SK-N-SH treated with all-trans-retinoic acid at 6 μM for 48 hours (cell line): ENCODE results near the gene ARMC7.

ENCODE experiments used
- TOX ChIP-seq: fragments of 250-450 bp; sonication (Bioruptor Pico); IDR thresholded peaks from 2 replicates; pipeline ENCODE4 v1.8.0; 2021; ENCODE audit warnings: mild to moderate bottlenecking, moderate library complexity, borderline replicate concordance
- ZFP30 ChIP-seq: fragments of 450-650 bp; formaldehyde crosslinking; IDR thresholded peaks from 2 replicates; pipeline ENCODE4 v1.5.0; 2022; ENCODE audit warnings: mild to moderate bottlenecking, moderate library complexity
- TF ChIP-seq, protein P1 (sequence below): fragments of 250-450 bp; sonication (Bioruptor Pico); IDR thresholded peaks from 2 replicates; pipeline ENCODE4 v1.5.0; 2020; ENCODE audit warnings: mild to moderate bottlenecking, moderate library complexity

DNA sequence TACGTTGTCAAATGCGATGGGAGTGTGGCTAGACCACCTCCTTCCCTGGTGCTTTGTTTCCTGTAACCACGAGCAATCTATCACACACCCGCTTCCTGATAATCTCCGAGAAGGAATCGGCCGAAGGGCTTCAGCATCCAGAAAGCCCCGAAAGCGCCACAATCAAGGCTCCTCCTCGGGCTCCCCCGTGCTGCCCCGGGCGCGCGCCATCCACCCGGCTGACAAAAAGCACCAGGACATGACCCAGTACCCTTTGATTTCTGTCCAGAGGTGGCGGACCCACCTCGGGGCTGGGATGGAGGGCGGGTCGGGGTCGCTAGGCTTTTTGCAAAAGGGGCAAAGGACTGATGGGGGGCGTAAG lies 743 bp upstream of the ARMC7 start:
- TF ChIP-seq, protein P1, sequence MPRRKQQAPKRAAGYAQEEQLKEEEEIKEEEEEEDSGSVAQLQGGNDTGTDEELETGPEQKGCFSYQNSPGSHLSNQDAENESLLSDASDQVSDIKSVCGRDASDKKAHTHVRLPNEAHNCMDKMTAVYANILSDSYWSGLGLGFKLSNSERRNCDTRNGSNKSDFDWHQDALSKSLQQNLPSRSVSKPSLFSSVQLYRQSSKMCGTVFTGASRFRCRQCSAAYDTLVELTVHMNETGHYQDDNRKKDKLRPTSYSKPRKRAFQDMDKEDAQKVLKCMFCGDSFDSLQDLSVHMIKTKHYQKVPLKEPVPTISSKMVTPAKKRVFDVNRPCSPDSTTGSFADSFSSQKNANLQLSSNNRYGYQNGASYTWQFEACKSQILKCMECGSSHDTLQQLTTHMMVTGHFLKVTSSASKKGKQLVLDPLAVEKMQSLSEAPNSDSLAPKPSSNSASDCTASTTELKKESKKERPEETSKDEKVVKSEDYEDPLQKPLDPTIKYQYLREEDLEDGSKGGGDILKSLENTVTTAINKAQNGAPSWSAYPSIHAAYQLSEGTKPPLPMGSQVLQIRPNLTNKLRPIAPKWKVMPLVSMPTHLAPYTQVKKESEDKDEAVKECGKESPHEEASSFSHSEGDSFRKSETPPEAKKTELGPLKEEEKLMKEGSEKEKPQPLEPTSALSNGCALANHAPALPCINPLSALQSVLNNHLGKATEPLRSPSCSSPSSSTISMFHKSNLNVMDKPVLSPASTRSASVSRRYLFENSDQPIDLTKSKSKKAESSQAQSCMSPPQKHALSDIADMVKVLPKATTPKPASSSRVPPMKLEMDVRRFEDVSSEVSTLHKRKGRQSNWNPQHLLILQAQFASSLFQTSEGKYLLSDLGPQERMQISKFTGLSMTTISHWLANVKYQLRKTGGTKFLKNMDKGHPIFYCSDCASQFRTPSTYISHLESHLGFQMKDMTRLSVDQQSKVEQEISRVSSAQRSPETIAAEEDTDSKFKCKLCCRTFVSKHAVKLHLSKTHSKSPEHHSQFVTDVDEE (CRISPR knock-in tag) = no peak
- TF ChIP-seq ZFP30 (CRISPR knock-in tag) (no peak), TOX (CRISPR knock-in tag) (no peak)
